H9 (cell line): ENCODE data around the gene LRFN2. TPM values are rescaled to one million over a fixed set of nuclear protein-coding genes. Genes with fewer than 3 reads are reported as not detected.

Experiments
- DNase-seq: peaks from one replicate; pipeline ENCODE4 v3.0.0-alpha.2; 2017
- H2AFZ ChIP-seq: one replicate; pipeline ENCODE4 v1.6.1; 2013; ENCODE audit warnings: mild to moderate bottlenecking, low read length, control low read depth, moderate library complexity
- H2AK5ac ChIP-seq: 2 replicates; pipeline ENCODE4 v1.6.1; 2013; ENCODE audit warnings: low read length, control low read depth, mixed read lengths; ENCODE audit not compliant: insufficient read length
- H2BK120ac ChIP-seq: one replicate; pipeline ENCODE4 v1.6.1; 2013; ENCODE audit warnings: low read depth, mild to moderate bottlenecking, low read length, control low read depth, inconsistent platforms; ENCODE audit not compliant: poor library complexity, severe bottlenecking
- H2BK12ac ChIP-seq: 2 replicates; pipeline ENCODE4 v1.6.1; 2013; ENCODE audit warnings: low read length, control low read depth, mixed read lengths, low read depth; ENCODE audit not compliant: insufficient read length
- H2BK15ac ChIP-seq: 2 replicates; pipeline ENCODE4 v1.6.1; 2013; ENCODE audit warnings: low read depth, low read length, control low read depth
- H2BK20ac ChIP-seq: one replicate; pipeline ENCODE4 v1.6.1; 2013; ENCODE audit warnings: low read depth, mild to moderate bottlenecking, low read length, control low read depth, inconsistent platforms; ENCODE audit not compliant: poor library complexity, severe bottlenecking
- H2BK5ac ChIP-seq: 2 replicates; pipeline ENCODE4 v1.6.1; 2013; ENCODE audit warnings: low read length, control low read depth, mixed read lengths; ENCODE audit not compliant: insufficient read length
- H3K14ac ChIP-seq: 2 replicates; pipeline ENCODE4 v1.6.1; 2013; ENCODE audit warnings: low read length, control low read depth; ENCODE audit not compliant: insufficient read depth
- H3K18ac ChIP-seq: 2 replicates; pipeline ENCODE4 v1.6.1; 2013; ENCODE audit warnings: low read depth, mild to moderate bottlenecking, mixed read lengths, low read length, control low read depth; ENCODE audit not compliant: insufficient read length
- H3K23ac ChIP-seq: 2 replicates; pipeline ENCODE4 v1.6.1; 2013; ENCODE audit warnings: low read length, control low read depth, mixed read lengths, low read depth; ENCODE audit not compliant: insufficient read length
- H3K23me2 ChIP-seq: 2 replicates; pipeline ENCODE4 v1.6.1; 2013; ENCODE audit warnings: low read depth, mild to moderate bottlenecking, mixed read lengths, low read length, control low read depth; ENCODE audit not compliant: insufficient read length, poor library complexity, severe bottlenecking
- H3K27ac ChIP-seq: 2 replicates; pipeline ENCODE4 v1.5.1; 2013; ENCODE audit warnings: low read length, control low read depth, mixed read lengths, low read depth; ENCODE audit not compliant: insufficient read length
- H3K27me3 ChIP-seq: 2 replicates; pipeline ENCODE4 v1.6.1; 2013; ENCODE audit warnings: low read length, control low read depth, inconsistent platforms; ENCODE audit not compliant: insufficient read depth
- H3K4ac ChIP-seq: 2 replicates; pipeline ENCODE4 v1.6.1; 2013; ENCODE audit warnings: low read depth, mild to moderate bottlenecking, control low read depth, inconsistent platforms, low read length, moderate library complexity
- H3K4me1 ChIP-seq: 2 replicates; pipeline ENCODE4 v1.6.1; 2013; ENCODE audit warnings: low read length, control low read depth, inconsistent platforms; ENCODE audit not compliant: insufficient read depth
- H3K4me2 ChIP-seq: 2 replicates; pipeline ENCODE4 v1.6.1; 2013; ENCODE audit warnings: low read length, control low read depth, mixed read lengths; ENCODE audit not compliant: insufficient read length, insufficient read depth
- H3K56ac ChIP-seq: 2 replicates; pipeline ENCODE4 v1.6.1; 2013; ENCODE audit warnings: low read depth, mild to moderate bottlenecking, mixed read lengths, low read length, control low read depth; ENCODE audit not compliant: insufficient read length
- H3K79me1 ChIP-seq: 2 replicates; pipeline ENCODE4 v1.6.1; 2013; ENCODE audit warnings: low read depth, mild to moderate bottlenecking, moderate library complexity, low read length, control low read depth, inconsistent platforms; ENCODE audit not compliant: insufficient read depth, poor library complexity, severe bottlenecking
- H3K79me2 ChIP-seq: 2 replicates; pipeline ENCODE4 v1.6.1; 2013; ENCODE audit warnings: low read length, control low read depth, inconsistent platforms; ENCODE audit not compliant: insufficient read depth
- H3K9ac ChIP-seq: 2 replicates; pipeline ENCODE4 v1.6.1; 2013; ENCODE audit warnings: low read length, control low read depth, mixed read lengths; ENCODE audit not compliant: insufficient read length; ENCODE audit errors: extremely low read depth
- H3K9me3 ChIP-seq: one replicate; pipeline ENCODE4 v1.6.1; 2013; ENCODE audit warnings: low read depth, low read length, inconsistent platforms; ENCODE audit not compliant: control insufficient read depth
- H3T11ph ChIP-seq: one replicate; pipeline ENCODE4 v1.6.1; 2013; ENCODE audit warnings: mild to moderate bottlenecking, low read length, control low read depth, inconsistent platforms
- H4K20me1 ChIP-seq: one replicate; pipeline ENCODE4 v1.6.1; 2013; ENCODE audit not compliant: control insufficient read depth, insufficient read length, insufficient read depth
- H4K5ac ChIP-seq: 2 replicates; pipeline ENCODE4 v1.6.1; 2013; ENCODE audit warnings: low read depth, mild to moderate bottlenecking, mixed read lengths, low read length, control low read depth; ENCODE audit not compliant: insufficient read length
- H4K8ac ChIP-seq: replicated peaks from 2 replicates; pipeline ENCODE4 v1.6.1; 2013; ENCODE audit warnings: low read length, control low read depth, mixed read lengths, low read depth; ENCODE audit not compliant: insufficient read length
- H4K91ac ChIP-seq: 2 replicates; pipeline ENCODE4 v1.6.1; 2013; ENCODE audit warnings: low read depth, mild to moderate bottlenecking, moderate library complexity, mixed read lengths, low read length, control low read depth; ENCODE audit not compliant: insufficient read length
- H3K27ac Mint-ChIP-seq, 3 experiments: 2 replicates in 2 of 3; 3 replicates in 1 of 3; pipeline ENCODE4 v1.8.0; 2020 to 2021; ENCODE audit warnings: mixed read lengths in 3 of 3, mild to moderate bottlenecking in 1 of 3, moderate library complexity in 1 of 3
- H3K27me3 Mint-ChIP-seq: 2 replicates; pipeline ENCODE4 v1.8.0; 2021; ENCODE audit warnings: low read depth, mild to moderate bottlenecking, moderate library complexity, mixed read lengths
- H3K36me3 Mint-ChIP-seq, 3 experiments: 2 replicates in 2 of 3; 3 replicates in 1 of 3; pipeline ENCODE4 v1.8.0; 2020 to 2021; ENCODE audit warnings: low read depth in 3 of 3, mixed read lengths in 3 of 3; ENCODE audit not compliant: insufficient read depth in 1 of 3
- H3K4me1 Mint-ChIP-seq, 2 experiments: 2 replicates each; pipeline ENCODE4 v1.8.0; 2020; ENCODE audit warnings: mixed read lengths in 2 of 2
- H3K4me3 Mint-ChIP-seq, 2 experiments: 2 replicates in 1 of 2; 3 replicates in 1 of 2; pipeline ENCODE4 v1.8.0; 2020 to 2021; ENCODE audit warnings: mild to moderate bottlenecking in 2 of 2, mixed read lengths in 2 of 2, moderate library complexity in 1 of 2
- H3K9me3 Mint-ChIP-seq, 2 experiments: 2 replicates in 1 of 2; 3 replicates in 1 of 2; pipeline ENCODE4 v1.8.0; 2020; ENCODE audit warnings: mild to moderate bottlenecking in 2 of 2, mixed read lengths in 2 of 2, moderate library complexity in 1 of 2
- WGBS: extraction: QIAGEN DNeasy Blood & Tissue Kit; methylation state at CpG from one replicate; pipeline ENCODE4 v1.1.7; 2013; ENCODE audit warnings: missing lambda C conversion rate, low lambda C conversion rate, mixed read lengths; ENCODE audit not compliant: insufficient read length; ENCODE audit errors: extremely low coverage; 5-methylcytosine and 5-hydroxymethylcytosine counted together
- total RNA-seq: library from RNA; stranded (reverse); gene quantifications from 2 replicates; pipeline ENCODE4 v1.2.1, GENCODE V29; 2021
- TF ChIP-seq, protein P1 (sequence below): fragments of 200-600 bp; sonication (generic); conservative IDR thresholded peaks from 3 replicates; pipeline ENCODE4 v1.8.0; 2021; ENCODE audit warnings: antibody characterized with exemption, mild to moderate bottlenecking

Gene LRFN2
- total RNA-seq, 1 experiment from 2014 or later: 0.11 TPM

- H2BK12ac ChIP-seq: no peak overlapping the region
- no peak overlapping the region for H3K4ac ChIP-seq
- H3K4me1 Mint-ChIP-seq: peaks cover 24 to 28% of the 10 kb centered on the region in 2 experiments
- no peaks in the 10 kb centered on the region; the same call in 1 of the 2 replicates for H3K4me1 ChIP-seq
- H3K4me2 ChIP-seq: no peak overlapping the region
- H3K23me2 ChIP-seq: peaks cover 17% of the 10 kb centered on the region
- H3K27ac ChIP-seq: no peak overlapping the region
- H3K9me3 Mint-ChIP-seq: no peaks in the 10 kb centered on the region; a peak in 2 of 5 replicates
- no peak overlapping the region for H3K27ac Mint-ChIP-seq
- no peaks in the 10 kb centered on the region for H3K79me1 ChIP-seq
- H2AFZ ChIP-seq: no peak overlapping the region
- no CpG with 5 or more reads among the region's 3 CpGs for WGBS
- no peak overlapping the region for H4K5ac ChIP-seq
- H3K36me3 Mint-ChIP-seq: peaks cover 0 to 2% (median 0%) of the 10 kb centered on the region in 3 experiments; a peak in 2 of 7 replicates
- H3K9ac ChIP-seq: no peak overlapping the region
- H2BK20ac ChIP-seq: no peak overlapping the region
- H3K18ac ChIP-seq: no peak overlapping the region
- H2BK5ac ChIP-seq: no peak overlapping the region
- H3K27me3 ChIP-seq: no peaks in the 10 kb centered on the region; the same call in 1 of the 2 replicates
- no peak overlapping the region for H4K91ac ChIP-seq
- H2BK15ac ChIP-seq: no peak overlapping the region
- no peak overlapping the region for H3T11ph ChIP-seq
- TF ChIP-seq, protein P1, sequence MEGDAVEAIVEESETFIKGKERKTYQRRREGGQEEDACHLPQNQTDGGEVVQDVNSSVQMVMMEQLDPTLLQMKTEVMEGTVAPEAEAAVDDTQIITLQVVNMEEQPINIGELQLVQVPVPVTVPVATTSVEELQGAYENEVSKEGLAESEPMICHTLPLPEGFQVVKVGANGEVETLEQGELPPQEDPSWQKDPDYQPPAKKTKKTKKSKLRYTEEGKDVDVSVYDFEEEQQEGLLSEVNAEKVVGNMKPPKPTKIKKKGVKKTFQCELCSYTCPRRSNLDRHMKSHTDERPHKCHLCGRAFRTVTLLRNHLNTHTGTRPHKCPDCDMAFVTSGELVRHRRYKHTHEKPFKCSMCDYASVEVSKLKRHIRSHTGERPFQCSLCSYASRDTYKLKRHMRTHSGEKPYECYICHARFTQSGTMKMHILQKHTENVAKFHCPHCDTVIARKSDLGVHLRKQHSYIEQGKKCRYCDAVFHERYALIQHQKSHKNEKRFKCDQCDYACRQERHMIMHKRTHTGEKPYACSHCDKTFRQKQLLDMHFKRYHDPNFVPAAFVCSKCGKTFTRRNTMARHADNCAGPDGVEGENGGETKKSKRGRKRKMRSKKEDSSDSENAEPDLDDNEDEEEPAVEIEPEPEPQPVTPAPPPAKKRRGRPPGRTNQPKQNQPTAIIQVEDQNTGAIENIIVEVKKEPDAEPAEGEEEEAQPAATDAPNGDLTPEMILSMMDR: peak; percentile 58
- H3K14ac ChIP-seq: no peak overlapping the region
- no peak overlapping the region for H2BK120ac ChIP-seq
- H3K79me2 ChIP-seq: no peaks in the 10 kb centered on the region
- H4K8ac ChIP-seq: no peak overlapping the region
- no peaks in the 10 kb centered on the region for H3K9me3 ChIP-seq
- H4K20me1 ChIP-seq: no peaks in the 10 kb centered on the region
- DNase-seq: no peak
- no peak overlapping the region for H3K4me3 Mint-ChIP-seq
- peaks cover 36% of the 10 kb centered on the region for H3K27me3 Mint-ChIP-seq
- no peak overlapping the region for H2AK5ac ChIP-seq
- H3K23ac ChIP-seq: no peak overlapping the region
- no peak overlapping the region for H3K56ac ChIP-seq
These were observed 4.3 kb downstream of the LRFN2 start for GRCh38 chr6:40582892-40583291.
